ENCODE data around the gene CORO7.

- TF ChIP-seq POLR2A (IDR thresholded peaks at IDR 0.05; ENCODE audit: low read length) (no peak), GATA1 (IDR thresholded peaks at IDR 0.05; ENCODE audit: low read depth, low read length) (no peak)
Measured at GRCh38 chr16:4324492-4325252, 91.7 kb downstream of the CORO7 start.

Data from erythroblast (primary cell).